HG03159 (cell line): Measurements from ENCODE around the gene GNG14.
"Not testable (repeated sequence)": the region's sequence is repeated elsewhere in the genome, so short reads cannot be mapped to it uniquely, and the experiment has no call there.

Experiments
- ATAC-seq: cut with Tn5 transposase; IDR thresholded peaks from one replicate; pipeline ENCODE4 v1.9.1; 2021; ENCODE audit warnings: mild to moderate bottlenecking, moderate library complexity; ENCODE audit not compliant: unreplicated experiment

Gene GNG14

DNA sequence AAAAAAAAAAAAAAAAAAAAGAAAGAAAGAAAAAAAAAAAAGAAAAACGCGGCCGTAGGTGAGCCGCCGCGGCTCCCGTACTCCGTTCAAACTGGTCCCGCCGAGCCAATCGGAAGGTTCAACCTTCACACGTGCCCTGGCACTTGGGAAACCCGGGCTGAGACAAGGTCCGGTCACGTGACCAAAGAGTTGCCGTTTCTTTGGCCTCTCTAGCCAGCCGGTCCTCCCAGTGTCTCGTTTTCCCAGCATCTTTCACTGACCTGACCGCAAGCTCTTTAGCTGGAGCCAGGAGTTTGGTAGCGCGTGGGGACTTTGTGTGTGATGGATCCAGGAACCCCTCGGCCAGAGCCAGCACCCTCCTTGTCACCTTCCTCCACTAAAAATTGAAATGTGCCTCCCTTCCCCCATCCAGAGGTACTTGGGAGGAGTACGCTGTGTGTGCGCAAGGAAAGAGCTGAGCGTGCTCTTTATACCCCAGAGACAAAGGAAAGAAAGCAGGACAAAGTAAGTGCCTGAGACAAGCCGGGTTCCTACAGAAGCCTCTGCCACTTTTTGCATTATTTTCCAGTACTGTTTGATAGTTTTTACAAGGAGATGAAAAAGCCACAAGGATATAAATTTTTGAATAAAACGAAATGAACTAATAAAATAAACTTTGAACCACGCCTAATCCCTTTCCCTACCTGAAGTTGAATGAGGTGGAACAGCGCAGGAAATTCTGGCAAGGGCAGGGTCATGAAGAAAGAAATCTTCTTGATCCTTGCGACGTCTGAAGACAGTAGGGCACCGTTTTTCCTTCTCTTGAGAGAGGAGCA is 35.0 kb downstream of the GNG14 start:
- peak; percentile 81 for ATAC-seq

DNA sequence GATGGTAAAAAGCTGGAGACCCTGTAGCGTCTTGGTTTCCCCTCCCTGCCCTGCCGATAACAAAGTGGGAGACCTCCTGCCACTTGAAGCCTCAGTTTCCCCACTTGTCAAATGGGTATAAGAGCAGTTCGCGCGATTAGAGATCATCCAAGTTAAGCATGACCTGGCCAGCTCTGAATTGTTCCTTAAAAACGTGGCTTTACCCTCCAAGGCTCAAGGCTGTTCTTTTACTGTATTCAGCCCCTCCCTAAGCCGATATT is 35.5 kb downstream of the GNG14 start:
- ATAC-seq = no peak

GRCh38 chr19:12723641-12724426 is 36.0 kb downstream of the GNG14 start, which contains the start of gene TNPO2:
TNPO2 (minus strand) TSS chr19:12723932; CDS start chr19:12720977, 2,955 bp downstream.
- ATAC-seq = no peak

- not testable (repeated sequence) for ATAC-seq
Observed at GRCh38 chr19:12725612-12726011, 37.8 kb downstream of the GNG14 start.

GRCh38 chr19:12726988-12727316 is 39.2 kb downstream of the GNG14 start:
- no peak for ATAC-seq

DNA sequence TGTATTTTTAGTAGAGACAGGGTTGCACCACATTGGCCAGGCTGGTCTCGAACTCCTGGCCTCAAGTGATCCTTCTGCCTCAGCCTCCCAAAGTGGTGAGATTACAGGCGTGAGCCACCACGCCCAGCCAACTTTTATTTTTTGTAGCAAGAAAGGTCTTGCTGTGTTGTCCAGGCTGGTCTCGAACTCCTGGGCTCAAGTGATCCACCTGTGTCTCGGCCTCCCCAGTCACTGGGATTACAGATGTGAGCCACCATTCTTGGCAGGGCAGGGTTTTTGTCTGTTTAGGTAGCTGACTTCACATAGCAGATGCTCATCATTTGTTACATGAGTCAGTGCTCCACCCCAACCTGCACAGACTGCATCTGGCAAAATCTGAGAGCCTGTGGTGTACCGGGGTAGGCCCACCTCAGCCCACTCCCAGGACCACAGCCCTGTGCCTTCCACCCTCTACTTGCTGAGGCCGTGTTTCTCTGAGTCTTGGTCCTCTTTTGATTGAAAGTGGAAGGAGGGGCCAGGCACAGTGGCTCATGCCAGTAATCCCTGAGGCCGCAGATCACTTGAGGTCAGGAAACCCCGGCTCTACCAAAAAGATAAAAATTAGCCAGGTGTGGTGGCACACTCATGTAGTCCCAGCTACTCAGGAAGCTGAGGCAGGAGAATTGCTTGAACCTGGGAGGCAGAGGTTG is 40.1 kb downstream of the GNG14 start:
- ATAC-seq = no peak

DNA sequence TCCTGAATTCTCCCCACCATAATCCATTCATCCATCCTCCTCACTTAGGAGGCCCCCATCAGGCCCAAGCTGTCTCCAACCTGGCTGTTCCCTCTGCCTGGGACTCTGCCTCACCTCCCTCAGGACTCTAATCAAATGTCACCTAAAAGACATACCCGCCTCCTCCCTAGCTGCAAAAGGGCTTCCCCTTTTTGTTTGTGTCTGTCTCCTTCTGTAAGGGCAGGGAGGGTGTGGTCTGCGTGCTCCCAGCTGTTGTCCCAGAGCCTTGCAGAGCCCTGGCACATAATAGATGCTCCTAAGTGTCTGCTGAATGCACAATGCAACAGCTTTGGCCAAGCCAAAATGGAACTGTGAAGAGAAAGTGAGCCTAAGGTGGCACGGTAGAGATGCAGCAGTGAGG is 42.3 kb downstream of the GNG14 start:
- no peak for ATAC-seq

- ATAC-seq = no peak
Observed at GRCh38 chr19:12731337-12731736, 43.5 kb downstream of the GNG14 start.

DNA sequence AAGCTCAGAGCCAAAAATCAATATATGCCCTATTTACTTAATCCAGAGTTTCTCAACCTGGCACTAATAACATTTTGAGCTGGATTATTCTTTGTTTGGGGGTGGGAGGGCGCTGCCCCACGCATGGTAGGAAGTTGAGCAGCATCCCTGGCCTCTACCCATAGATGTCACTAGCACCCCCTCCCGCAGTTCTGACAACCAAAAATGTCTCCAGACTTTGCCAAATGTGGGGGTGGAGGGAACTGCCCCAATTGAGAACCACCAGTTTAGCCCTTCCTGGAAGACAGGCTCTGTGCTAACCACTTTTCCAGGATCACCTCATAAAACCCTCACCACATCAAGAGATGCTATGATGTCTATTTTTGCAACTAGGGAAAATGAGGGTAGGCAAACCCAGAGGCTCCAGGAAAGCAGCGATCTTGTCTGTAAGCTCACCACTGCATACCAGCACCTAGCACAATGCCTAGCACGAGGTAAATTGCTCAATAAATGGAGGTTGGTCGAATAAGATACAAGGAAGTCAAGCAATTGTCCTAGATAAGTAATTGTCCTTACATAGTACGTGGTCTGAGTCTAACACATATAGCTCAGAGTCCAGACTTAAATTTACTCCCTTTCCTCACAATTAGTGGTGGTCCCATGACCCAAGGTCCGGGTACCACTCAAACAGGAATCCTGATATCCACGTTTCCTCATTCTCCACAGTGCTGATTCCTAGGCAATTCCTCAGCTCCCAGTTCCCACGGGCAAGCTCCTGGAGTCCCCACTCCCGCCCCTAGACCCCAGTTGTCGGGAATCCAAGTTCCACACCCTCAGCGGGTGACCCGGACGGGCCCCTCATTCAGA is 45.8 kb downstream of the GNG14 start:
- ATAC-seq = no peak

GRCh38 chr19:12736995-12737834 is 49.4 kb downstream of the GNG14 start, which contains the start of gene GET3:
GET3 (plus strand) TSS chr19:12737497; CDS start chr19:12737506, 9 bp downstream.
- ATAC-seq = peak; percentile 74

GRCh38 chr19:12737835-12738351 is 50.1 kb downstream of the GNG14 start:
- ATAC-seq = no peak
